Fibroblast of villous mesenchyme (primary cell): ENCODE data around the gene FXYD5. TPM values are rescaled to one million over a fixed set of nuclear protein-coding genes. Genes with fewer than 3 reads are reported as not detected.
A peak's percentile ranks its signal among the peaks of the same experiment; 100 is the strongest.

Experiments used
- DNase-seq: peaks from one replicate; pipeline ENCODE4 v3.0.0-alpha.2; 2010; ENCODE audit warnings: low read depth
- H3K4me3 ChIP-seq: 2 replicates; pipeline ENCODE4 v1.5.1; 2011; ENCODE audit warnings: low read depth, mild to moderate bottlenecking, low read length
- total RNA-seq: library from RNA; depleted of rRNA; stranded (reverse); fragments of >200 nt; gene quantifications from 2 replicates; pipeline ENCODE4 v1.2.3, GENCODE V29; 2012
- TF ChIP-seq, protein P1 (sequence below): IDR thresholded peaks from 2 replicates; pipeline ENCODE4 v1.5.1; 2012; ENCODE audit warnings: low read depth, mild to moderate bottlenecking, low read length; ENCODE audit not compliant: insufficient read depth

FXYD5 gene
- total RNA-seq, 1 donor: 20.3 TPM

DNA sequence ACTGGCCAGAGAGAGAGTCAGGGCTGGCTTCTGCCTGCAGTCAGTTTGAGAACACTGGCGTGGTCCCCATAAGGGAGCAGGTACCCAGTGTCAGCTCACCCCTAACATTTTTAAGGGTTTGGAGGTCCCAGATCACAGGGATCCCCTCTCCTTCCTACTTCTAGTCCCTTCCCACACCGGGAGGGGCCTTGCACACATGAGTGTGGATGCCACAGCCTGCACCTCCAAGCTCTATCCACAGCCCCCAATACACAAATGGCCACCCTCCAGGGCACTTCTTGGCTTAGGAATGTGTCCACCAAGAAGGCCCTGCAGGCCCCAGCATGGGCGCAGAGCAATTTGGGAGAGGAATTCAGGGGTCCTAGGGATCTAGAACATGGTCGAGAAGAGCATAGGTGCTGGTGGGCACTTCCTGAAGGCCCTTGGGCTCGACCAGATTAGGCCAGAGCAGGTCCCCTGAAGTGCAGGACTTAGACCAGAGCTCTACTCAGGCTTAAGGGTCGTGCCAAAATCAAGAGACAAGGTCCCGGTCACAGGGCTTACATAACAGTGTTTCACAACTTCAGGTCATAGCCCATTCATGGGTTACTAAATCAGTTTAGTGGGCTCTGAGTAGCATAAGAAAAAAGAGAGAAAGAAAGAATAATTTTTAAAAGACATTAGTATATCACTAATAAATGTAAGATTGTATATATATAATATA lies 16.0 kb downstream of the FXYD5 start:
- TF ChIP-seq, protein P1, sequence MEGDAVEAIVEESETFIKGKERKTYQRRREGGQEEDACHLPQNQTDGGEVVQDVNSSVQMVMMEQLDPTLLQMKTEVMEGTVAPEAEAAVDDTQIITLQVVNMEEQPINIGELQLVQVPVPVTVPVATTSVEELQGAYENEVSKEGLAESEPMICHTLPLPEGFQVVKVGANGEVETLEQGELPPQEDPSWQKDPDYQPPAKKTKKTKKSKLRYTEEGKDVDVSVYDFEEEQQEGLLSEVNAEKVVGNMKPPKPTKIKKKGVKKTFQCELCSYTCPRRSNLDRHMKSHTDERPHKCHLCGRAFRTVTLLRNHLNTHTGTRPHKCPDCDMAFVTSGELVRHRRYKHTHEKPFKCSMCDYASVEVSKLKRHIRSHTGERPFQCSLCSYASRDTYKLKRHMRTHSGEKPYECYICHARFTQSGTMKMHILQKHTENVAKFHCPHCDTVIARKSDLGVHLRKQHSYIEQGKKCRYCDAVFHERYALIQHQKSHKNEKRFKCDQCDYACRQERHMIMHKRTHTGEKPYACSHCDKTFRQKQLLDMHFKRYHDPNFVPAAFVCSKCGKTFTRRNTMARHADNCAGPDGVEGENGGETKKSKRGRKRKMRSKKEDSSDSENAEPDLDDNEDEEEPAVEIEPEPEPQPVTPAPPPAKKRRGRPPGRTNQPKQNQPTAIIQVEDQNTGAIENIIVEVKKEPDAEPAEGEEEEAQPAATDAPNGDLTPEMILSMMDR: no peak
- no peak overlapping the region for H3K4me3 ChIP-seq
- DNase-seq: no peak

DNA sequence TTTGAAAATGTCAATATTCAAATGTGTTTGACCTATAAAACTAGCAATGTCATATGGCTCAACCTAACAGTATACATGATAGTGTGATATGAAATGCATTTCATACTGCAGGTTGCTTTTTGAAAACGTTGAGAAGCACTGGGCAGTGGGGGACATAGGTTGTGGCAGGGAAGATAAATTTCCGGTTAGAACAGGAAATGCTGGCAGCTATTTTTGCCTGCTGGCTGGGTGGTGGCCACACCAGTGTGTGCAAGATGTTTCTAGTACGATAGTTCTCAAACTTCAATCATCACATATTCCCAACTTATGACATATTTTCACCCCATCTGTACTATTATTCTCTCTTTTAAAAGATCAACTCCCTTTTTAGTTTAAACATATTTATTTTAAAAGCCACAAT lies 17.2 kb downstream of the FXYD5 start:
- TF ChIP-seq, protein P1: no peak

DNA sequence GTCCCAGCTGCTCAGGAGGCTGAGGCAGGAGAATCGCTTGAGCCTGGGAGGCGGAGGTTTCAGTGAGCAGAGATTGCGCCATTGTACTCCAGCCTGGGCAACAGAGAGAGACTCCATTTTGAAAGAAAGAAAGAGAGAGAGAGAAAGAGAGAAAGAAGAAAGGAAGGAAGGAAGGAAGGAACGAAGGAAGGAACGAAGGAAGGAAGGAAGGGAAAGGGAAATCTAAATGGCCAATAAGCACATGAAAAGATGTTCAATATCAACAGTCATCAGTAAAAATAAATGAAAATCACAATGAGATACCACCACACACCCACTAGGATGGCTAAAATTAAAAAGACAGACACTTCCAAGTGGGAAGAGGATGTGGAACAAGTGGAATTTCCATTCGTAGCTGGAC lies 19.7 kb downstream of the FXYD5 start:
- no peak for DNase-seq
- H3K4me3 ChIP-seq: no peak overlapping the region

More for the DNA sequence above, 17.2 kb downstream of the FXYD5 start:
- DNase-seq: no peak
- H3K4me3 ChIP-seq: no peak overlapping the region

DNA sequence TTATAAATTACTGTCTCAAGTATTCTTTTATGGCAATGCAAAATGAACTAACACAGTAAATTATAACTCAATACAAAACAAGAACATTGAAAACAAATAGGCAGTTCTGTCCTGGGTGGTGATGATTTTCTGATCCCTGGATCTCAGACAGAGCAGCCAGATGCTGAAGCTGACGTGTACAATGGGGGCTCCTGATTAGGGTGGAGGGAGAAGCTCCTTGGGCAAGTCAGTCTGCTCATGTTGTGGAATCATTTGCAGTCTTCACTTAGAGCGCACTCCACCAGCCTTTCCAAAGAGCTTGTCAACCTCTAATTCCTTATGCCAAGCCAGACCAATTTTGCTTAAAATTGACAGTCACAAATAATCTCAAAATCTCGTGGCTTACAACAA lies 21.6 kb downstream of the FXYD5 start:
- H3K4me3 ChIP-seq: no peak overlapping the region
- TF ChIP-seq, protein P1: no peak
- no peak for DNase-seq

More for the DNA sequence above, 19.7 kb downstream of the FXYD5 start:
- TF ChIP-seq, protein P1: no peak

DNA sequence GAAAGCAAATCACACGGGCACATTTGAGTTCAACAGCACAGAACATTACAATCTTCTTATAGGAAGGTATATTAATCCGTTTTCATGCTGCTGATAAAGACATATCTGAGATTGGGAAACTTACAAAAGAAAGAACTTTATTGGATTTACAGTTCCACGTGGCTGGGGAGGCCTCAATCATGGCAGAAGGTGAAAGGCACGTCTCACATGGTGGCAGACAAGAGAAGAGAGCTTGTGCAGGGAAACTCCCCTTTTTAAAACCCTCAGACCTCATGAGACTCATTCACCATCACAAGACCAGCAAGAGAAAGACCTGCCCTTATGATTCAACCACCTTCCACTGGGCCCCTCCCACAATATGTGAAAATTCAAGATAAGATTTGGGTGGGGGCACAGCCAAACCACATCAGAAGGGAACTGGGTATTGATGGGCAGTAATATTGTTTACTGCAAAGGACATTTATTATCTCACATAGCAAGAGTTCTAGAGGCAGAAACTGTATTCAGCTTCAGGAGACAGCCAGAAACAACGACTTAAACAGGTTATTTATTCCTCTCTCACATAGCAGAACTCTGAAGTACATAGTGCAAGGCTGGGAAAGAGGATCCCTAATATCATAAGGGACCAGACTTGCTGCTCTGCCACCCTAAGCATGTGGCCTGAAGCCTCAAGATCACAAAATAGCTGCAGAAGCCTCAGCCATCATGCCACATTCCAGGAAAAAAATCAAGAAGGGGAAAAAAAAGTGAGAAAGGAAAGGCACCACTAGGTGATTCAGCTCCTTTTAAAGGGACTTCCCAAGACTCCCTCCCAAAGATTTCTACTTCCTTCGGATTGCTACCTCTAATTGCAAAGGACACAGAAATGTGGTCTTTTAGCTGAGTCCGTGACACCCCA lies 23.1 kb downstream of the FXYD5 start:
- no peak overlapping the region for H3K4me3 ChIP-seq
- DNase-seq: no peak

DNA sequence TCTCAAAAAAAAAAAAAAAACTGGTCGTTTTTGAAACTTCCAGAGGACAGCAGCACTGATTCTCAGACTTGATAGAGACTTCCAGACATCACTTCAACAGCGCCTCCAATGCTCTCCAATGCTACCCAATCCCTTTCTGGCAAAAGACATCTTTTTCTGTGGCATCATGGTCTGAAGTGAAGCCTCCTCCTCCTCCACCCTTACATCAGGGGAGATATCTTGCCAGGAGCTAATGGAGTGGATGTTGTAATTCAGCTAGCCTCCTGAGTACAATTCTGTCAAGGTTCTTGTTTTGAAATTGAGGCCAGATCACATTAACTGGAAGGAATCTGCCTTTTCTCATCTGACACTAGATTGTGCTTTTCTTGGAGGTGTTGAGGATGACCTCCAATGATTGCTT lies 24.2 kb downstream of the FXYD5 start:
- no peak overlapping the region for H3K4me3 ChIP-seq
- TF ChIP-seq, protein P1: no peak
- peak; percentile 79 for DNase-seq

More for the DNA sequence above, 23.1 kb downstream of the FXYD5 start:
- TF ChIP-seq, protein P1: no peak
